SK-N-SH (cell line): ENCODE measurements around the gene VCAN. TPM values are rescaled to one million over a fixed set of nuclear protein-coding genes. Genes with fewer than 3 reads are reported as not detected.

Experiments used
- CTCF ChIA-PET: fragments of 300-600, 350-600 bp; formaldehyde crosslinking; extraction: SDS; loops from one replicate; lab custom pipeline; 2021; lab: Yijun Ruan, JAX
- POLR2A ChIA-PET: fragments of 350-600 bp; sonication (Branson Sonifier 250); formaldehyde crosslinking; extraction: SDS; loops from one replicate; lab custom pipeline; 2020; ENCODE audit warnings: antibody characterized with exemption, inconsistent platforms; lab: Yijun Ruan, JAX
- DNase-seq: peaks from one replicate; pipeline ENCODE4 v3.0.0; 2012
- H2AFZ ChIP-seq: fragments of 200-600 bp; sonication (generic); 2 replicates; pipeline ENCODE4 v1.8.1; 2016; ENCODE audit warnings: antibody characterized with exemption, mild to moderate bottlenecking, low read depth
- H3F3A ChIP-seq: fragments of 200-600 bp; sonication (generic); replicated peaks from 2 replicates; pipeline ENCODE3; 2016; ENCODE audit warnings: antibody characterized with exemption, mild to moderate bottlenecking; ENCODE audit not compliant: insufficient read depth
- H3K27ac ChIP-seq, 2 experiments: fragments of 200-500 bp in 1 of 2; fragments of 200-600 bp in 1 of 2; sonication (Bioruptor generic) in 1 of 2; sonication (generic), shearing (Covaris generic) in 1 of 2; 2 replicates each; pipeline versions ENCODE4 v1.5.1 to v1.6.1; 2014 to 2016; ENCODE audit warnings: low read depth in 2 of 2, inconsistent platforms in 1 of 2, low read length in 1 of 2, mild to moderate bottlenecking in 1 of 2, mixed read lengths in 1 of 2
- H3K27me3 ChIP-seq: fragments of 200-600 bp; sonication (generic), shearing (Covaris generic); 2 replicates; pipeline ENCODE4 v1.6.1; 2016; ENCODE audit warnings: mixed run types; ENCODE audit not compliant: insufficient read depth
- H3K36me3 ChIP-seq, 2 experiments: fragments of 200-500 bp in 1 of 2; fragments of 200-600 bp in 1 of 2; sonication (Bioruptor generic) in 1 of 2; sonication (generic) in 1 of 2; replicated peaks in 1 of 2; 2 replicates each; pipeline versions ENCODE3 to v1.5.1; 2014 to 2016; ENCODE audit warnings: low read length in 1 of 2, mild to moderate bottlenecking in 1 of 2; ENCODE audit not compliant: insufficient read depth in 2 of 2, control insufficient read depth in 1 of 2
- H3K4me1 ChIP-seq, 2 experiments: fragments of 200-500 bp in 1 of 2; fragments of 200-600 bp in 1 of 2; sonication (Bioruptor generic) in 1 of 2; sonication (generic), shearing (Covaris generic) in 1 of 2; 2 replicates each; pipeline versions ENCODE4 v1.5.1 to v1.6.1; 2014 to 2016; ENCODE audit warnings: low read depth in 1 of 2, low read length in 1 of 2, mixed run types in 1 of 2; ENCODE audit not compliant: insufficient read depth in 2 of 2, control insufficient read depth in 1 of 2
- H3K4me2 ChIP-seq: fragments of 200-600 bp; sonication (generic), shearing (Covaris generic); 2 replicates; pipeline ENCODE4 v1.6.1; 2017; ENCODE audit warnings: mixed run types
- H3K4me3 ChIP-seq, 2 experiments: fragments of 200-500 bp in 1 of 2; fragments of 200-600 bp in 1 of 2; sonication (Bioruptor generic) in 1 of 2; sonication (generic), shearing (Covaris generic) in 1 of 2; 2 replicates each; pipeline versions ENCODE4 v1.5.1 to v1.8.1; 2014 to 2016; ENCODE audit warnings: low read depth in 2 of 2, inconsistent platforms in 1 of 2, low read length in 1 of 2, mild to moderate bottlenecking in 1 of 2, mixed read lengths in 1 of 2, moderate library complexity in 1 of 2
- H3K79me2 ChIP-seq: fragments of 200-600 bp; sonication (generic); 2 replicates; pipeline ENCODE4 v1.8.1; 2017; ENCODE audit warnings: mild to moderate bottlenecking; ENCODE audit not compliant: insufficient read depth
- H3K9ac ChIP-seq: fragments of 200-600 bp; sonication (generic); 2 replicates; pipeline ENCODE4 v1.6.1; 2017; ENCODE audit warnings: mixed run types
- H3K9me2 ChIP-seq: fragments of 200-600 bp; sonication (generic); 2 replicates; pipeline ENCODE4 v1.6.1; 2017; ENCODE audit warnings: mixed run types
- H3K9me3 ChIP-seq: fragments of 200-600 bp; sonication (generic); 2 replicates; pipeline ENCODE4 v1.6.1; 2017; ENCODE audit warnings: mixed run types, mild to moderate bottlenecking, moderate library complexity
- H4K20me1 ChIP-seq: fragments of 200-600 bp; sonication (generic); 2 replicates; pipeline ENCODE4 v1.6.1; 2017; ENCODE audit warnings: mild to moderate bottlenecking, mixed run types; ENCODE audit not compliant: insufficient read depth
- CHD2 ChIP-seq: fragments of 150-350 bp; IDR thresholded peaks from 2 replicates; pipeline ENCODE4 v1.6.1; 2018; ENCODE audit warnings: low read length; ENCODE audit not compliant: partially characterized antibody
- FOSL2 ChIP-seq: IDR thresholded peaks from 2 replicates; pipeline ENCODE4 v1.4.0; 2012; ENCODE audit warnings: low read depth, mild to moderate bottlenecking, moderate library complexity, borderline replicate concordance
- GATA2 ChIP-seq: sonication (generic); formaldehyde crosslinking; IDR thresholded peaks from 2 replicates; pipeline ENCODE4 v1.5.0; 2020; ENCODE audit warnings: mild to moderate bottlenecking, missing genetic modification reagents
- JUND ChIP-seq: IDR thresholded peaks from 2 replicates; pipeline ENCODE4 v1.4.0; 2012
- MAX ChIP-seq: IDR thresholded peaks from 2 replicates; pipeline ENCODE4 v1.4.0; 2012; ENCODE audit warnings: low read depth
- SMC3 ChIP-seq: IDR thresholded peaks from 2 replicates; pipeline ENCODE4 v1.6.1; 2012; ENCODE audit warnings: low read depth, low read length, improper control_type of control experiment
- WGBS: methylation state at CpG from one replicate; pipeline ENCODE4 v1.1.6; 2017; ENCODE audit warnings: low lambda C conversion rate; 5-methylcytosine and 5-hydroxymethylcytosine counted together
- polyA plus RNA-seq, 3 experiments: library from polyadenylated mRNA; depleted of rRNA; stranded (reverse); fragments of >200 nt; gene quantifications; 2 replicates each; pipeline ENCODE4 v1.2.3, GENCODE V29; 2012
- TF ChIP-seq, protein P1 (sequence below): fragments of 150-350 bp; IDR thresholded peaks from 2 replicates; pipeline ENCODE4 v1.6.1; 2017; ENCODE audit warnings: antibody characterized with exemption, low read length, low read depth, borderline replicate concordance

Gene VCAN
- polyA plus RNA-seq, 1 of the 3 experiments (the other 2 are of a cell fraction), result 142 TPM

DNA sequence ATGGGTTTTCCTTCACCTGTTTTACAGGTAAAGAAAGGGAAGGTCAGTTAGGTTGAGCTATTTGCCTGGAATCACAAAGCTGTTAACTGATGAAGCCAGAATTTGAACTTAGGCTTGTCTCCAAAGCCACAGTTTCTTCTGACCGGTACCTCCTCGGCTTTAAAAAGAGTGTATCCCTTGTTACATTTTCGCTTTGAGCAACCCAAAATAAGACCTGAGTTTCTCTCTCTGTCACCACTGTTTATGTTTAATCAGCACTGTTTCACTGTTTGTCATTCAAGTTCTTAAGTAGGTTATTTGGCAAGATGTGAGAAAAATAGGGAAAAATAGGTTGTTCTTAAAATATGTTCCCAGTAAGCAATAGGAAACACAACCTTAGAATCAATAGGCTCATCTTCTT is 84.6 kb downstream of the VCAN start:
- peaks cover 15 to 33% of the 10 kb centered on the region in 2 experiments for H3K4me1 ChIP-seq
- H3K9me2 ChIP-seq, result no peaks in the 10 kb centered on the region
- no peaks in the 10 kb centered on the region for H3K9me3 ChIP-seq
- peak overlapping the region; percentile 73 to 89; a peak in 2 of 4 replicates for H3K27ac ChIP-seq
- ChIA-PET POLR2A (no interaction called here), CTCF (interaction anchor here (1.1 kb wide), 1 partner anchor 83 kb away, joined by 3 read pairs; no protein-coding TSS in a partner anchor)
- WGBS, result 91% methylated on average over 3 of the region's 3 CpGs
- H3K4me2 ChIP-seq, result no peak overlapping the region
- no peak overlapping the region for H3K9ac ChIP-seq
- H3F3A ChIP-seq, result peaks cover 63% of the 10 kb centered on the region
- H3K79me2 ChIP-seq, result peaks cover 18% of the 10 kb centered on the region
- no peak overlapping the region for H3K4me3 ChIP-seq
- H3K36me3 ChIP-seq, result peaks cover 57 to 82% of the 10 kb centered on the region in 2 experiments
- no peak for DNase-seq
- no peak for TF ChIP-seq SMC3
- H4K20me1 ChIP-seq, result no peaks in the 10 kb centered on the region; the same call in 1 of the 2 replicates
- H3K27me3 ChIP-seq, result no peaks in the 10 kb centered on the region
- no peak overlapping the region for H2AFZ ChIP-seq

DNA sequence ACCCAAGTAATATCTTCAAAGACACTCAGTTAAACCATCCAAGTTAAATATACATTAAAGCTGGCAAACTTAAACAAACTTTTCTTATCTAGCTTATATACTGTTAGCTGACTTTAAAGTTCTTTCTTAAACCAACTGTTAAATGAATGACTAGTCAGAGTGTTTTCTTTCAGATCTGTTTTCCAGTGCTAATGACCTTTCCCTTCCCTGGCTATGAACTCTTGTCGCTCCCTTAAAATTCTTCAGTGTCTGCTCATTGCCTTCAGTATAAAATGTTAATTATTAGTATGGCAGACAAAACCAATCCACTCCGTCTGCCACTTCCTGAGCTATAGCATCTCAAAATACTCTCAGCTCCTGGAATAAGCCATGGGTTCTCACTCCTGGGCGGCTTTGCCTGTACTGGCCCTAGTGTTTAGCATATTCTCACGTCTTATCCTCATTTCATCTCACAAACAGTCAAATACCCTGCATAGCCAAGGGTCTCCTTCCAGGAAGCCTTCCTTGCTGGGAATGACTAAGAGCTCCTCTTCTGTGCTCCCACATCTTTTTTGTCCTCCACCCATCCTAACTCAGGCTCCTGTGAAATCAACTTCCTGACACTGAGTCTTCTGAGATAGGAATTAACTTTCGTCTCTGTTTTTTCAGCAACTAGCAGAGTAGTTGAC is 87.7 kb downstream of the VCAN start:
- POLR2A ChIA-PET, result no interaction called here
- H3K4me2 ChIP-seq, result no peak overlapping the region
- H3K79me2 ChIP-seq, result peaks cover 17% of the 10 kb centered on the region
- no peaks in the 10 kb centered on the region; the same call in 1 of the 2 replicates for H4K20me1 ChIP-seq
- no peaks in the 10 kb centered on the region for H3K9me2 ChIP-seq
- H3F3A ChIP-seq, result peaks cover 44% of the 10 kb centered on the region
- H3K9me3 ChIP-seq, result no peaks in the 10 kb centered on the region
- H3K4me1 ChIP-seq, result peaks cover 18 to 24% of the 10 kb centered on the region in 2 experiments
- CTCF ChIA-PET, result interaction anchor here (0.6 to 8.6 kb wide), 5 partner anchors 60 to 1208 kb away, joined by 3 to 51 read pairs (median 4); no protein-coding TSS in a partner anchor
- no peak overlapping the region for H3K9ac ChIP-seq
- no peak overlapping the region for H3K27ac ChIP-seq
- WGBS, result 86% methylated on average over 5 of the region's 5 CpGs
- TF ChIP-seq SMC3 (no peak), CHD2 (no peak), GATA2 (CRISPR knock-in tag) (no peak), MAX (no peak)
- TF ChIP-seq, protein P1, sequence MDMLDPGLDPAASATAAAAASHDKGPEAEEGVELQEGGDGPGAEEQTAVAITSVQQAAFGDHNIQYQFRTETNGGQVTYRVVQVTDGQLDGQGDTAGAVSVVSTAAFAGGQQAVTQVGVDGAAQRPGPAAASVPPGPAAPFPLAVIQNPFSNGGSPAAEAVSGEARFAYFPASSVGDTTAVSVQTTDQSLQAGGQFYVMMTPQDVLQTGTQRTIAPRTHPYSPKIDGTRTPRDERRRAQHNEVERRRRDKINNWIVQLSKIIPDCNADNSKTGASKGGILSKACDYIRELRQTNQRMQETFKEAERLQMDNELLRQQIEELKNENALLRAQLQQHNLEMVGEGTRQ, result no peak
- H3K4me3 ChIP-seq, result no peak overlapping the region
- H3K36me3 ChIP-seq, result peaks cover 62 to 86% of the 10 kb centered on the region in 2 experiments
- H2AFZ ChIP-seq, result no peak overlapping the region
- no peak for DNase-seq
- no peaks in the 10 kb centered on the region for H3K27me3 ChIP-seq

- TF ChIP-seq JUND, result no peak
- peak; percentile 4; the same call in 1 of the 2 replicates for TF ChIP-seq FOSL2
- POLR2A ChIA-PET, result no interaction called here
These were observed 90.6 kb downstream of the VCAN start for GRCh38 chr5:83562071-83562606.

More at GRCh38 chr5:83562071-83562606, 90.6 kb downstream of the VCAN start:
- Histone ChIP-seq H3K27me3 (no peaks in the 10 kb centered on the region), H4K20me1 (no peaks in the 10 kb centered on the region), H3K9ac (no peak overlapping the region), H3K9me2 (no peaks in the 10 kb centered on the region), H2AFZ (no peak overlapping the region), H3F3A (peaks cover 38% of the 10 kb centered on the region), H3K9me3 (no peaks in the 10 kb centered on the region), H3K36me3 (peaks cover 56 to 92% of the 10 kb centered on the region in 2 experiments), H3K4me1 (peaks cover 7 to 9% of the 10 kb centered on the region in 2 experiments), H3K4me2 (no peak overlapping the region), H3K4me3 (no peak overlapping the region), H3K79me2 (peaks cover 27% of the 10 kb centered on the region; the same call in 1 of the 2 replicates), H3K27ac (peak overlapping the region; percentile 16 to 41; a peak in 3 of 4 replicates)
- CTCF ChIA-PET, result interaction anchor here (1.0 to 8.6 kb wide), 11 partner anchors 9 to 1211 kb away, joined by 3 to 51 read pairs (median 6); partner anchors contain the start of gene VCAN
- WGBS, result 68% methylated on average over 1 of the region's 1 CpG
- no peak for DNase-seq
